Measurements from ENCODE around the gene MAEL.

Gene MAEL

GRCh38 chr1:166977951-166978350 lies 11.1 kb upstream of the MAEL start:
- DNase-seq (ENCODE audit: extremely low read depth, low read depth), result no peak
- TF ChIP-seq CTCF (IDR thresholded peaks at IDR 0.05; ENCODE audit: low read depth, low read length), result no peak

- no peak for TF ChIP-seq CTCF (IDR thresholded peaks at IDR 0.05; ENCODE audit: low read depth, low read length)
- DNase-seq (ENCODE audit: extremely low read depth, low read depth), result no peak
Measured at GRCh38 chr1:166978821-166979220, 10.3 kb upstream of the MAEL start.

GRCh38 chr1:166980383-166980782 lies 8.7 kb upstream of the MAEL start:
- DNase-seq (ENCODE audit: extremely low read depth, low read depth), result no peak
- TF ChIP-seq CTCF (IDR thresholded peaks at IDR 0.05; ENCODE audit: low read depth, low read length), result no peak

- no peak for DNase-seq (ENCODE audit: extremely low read depth, low read depth)
- no peak for TF ChIP-seq CTCF (IDR thresholded peaks at IDR 0.05; ENCODE audit: low read depth, low read length)
Measured at GRCh38 chr1:166980818-166981217, 8.3 kb upstream of the MAEL start.

GRCh38 chr1:166981589-166981988 lies 7.5 kb upstream of the MAEL start:
- DNase-seq (ENCODE audit: extremely low read depth, low read depth), result no peak
- TF ChIP-seq CTCF (IDR thresholded peaks at IDR 0.05; ENCODE audit: low read depth, low read length), result no peak

GRCh38 chr1:166999075-166999474 lies 10.0 kb downstream of the MAEL start:
- no peak for DNase-seq (ENCODE audit: extremely low read depth, low read depth)
- no peak for TF ChIP-seq CTCF (IDR thresholded peaks at IDR 0.05; ENCODE audit: low read depth, low read length)

GRCh38 chr1:166999500-167000055 lies 10.5 kb downstream of the MAEL start:
- no peak for TF ChIP-seq CTCF (IDR thresholded peaks at IDR 0.05; ENCODE audit: low read depth, low read length)
- DNase-seq (ENCODE audit: extremely low read depth, low read depth), result no peak

Data from AG09319 (cell line).